ENCODE data around the gene THADA.

Gene THADA

GRCh38 chr2:43435746-43436145 lies 160.1 kb downstream of the THADA start:
- no peak for FAIRE-seq

GRCh38 chr2:43430489-43430888 lies 165.3 kb downstream of the THADA start:
- no peak for FAIRE-seq

- no peak for FAIRE-seq
Observed at GRCh38 chr2:43429369-43429768, 166.5 kb downstream of the THADA start.

- FAIRE-seq: no peak
Observed at GRCh38 chr2:43427032-43427424, 168.8 kb downstream of the THADA start.

GRCh38 chr2:43426305-43427031 lies 169.4 kb downstream of the THADA start:
- no peak for FAIRE-seq

GRCh38 chr2:43425659-43426058 lies 170.2 kb downstream of the THADA start:
- no peak for FAIRE-seq

- no peak for FAIRE-seq
Observed at GRCh38 chr2:43424262-43425207, 171.3 kb downstream of the THADA start.

GRCh38 chr2:43423941-43424261 lies 171.9 kb downstream of the THADA start:
- FAIRE-seq: no peak

GRCh38 chr2:43421194-43421593 lies 174.6 kb downstream of the THADA start:
- no peak for FAIRE-seq

- FAIRE-seq: no peak
Observed at GRCh38 chr2:43420389-43420801, 175.4 kb downstream of the THADA start.

- no peak for FAIRE-seq
Observed at GRCh38 chr2:43419876-43420275, 176.0 kb downstream of the THADA start.

- no peak for FAIRE-seq
Observed at GRCh38 chr2:43419243-43419642, 176.6 kb downstream of the THADA start.

- no peak for FAIRE-seq
Observed at GRCh38 chr2:43418680-43419079, 177.2 kb downstream of the THADA start.

- no peak for FAIRE-seq
Observed at GRCh38 chr2:43417300-43417699, 178.5 kb downstream of the THADA start.

GRCh38 chr2:43415592-43415991 lies 180.2 kb downstream of the THADA start:
- no peak for FAIRE-seq

GRCh38 chr2:43414586-43415135 lies 181.2 kb downstream of the THADA start:
- FAIRE-seq: no peak

- FAIRE-seq: no peak
Observed at GRCh38 chr2:43414033-43414432, 181.8 kb downstream of the THADA start.

GRCh38 chr2:43412114-43412753 lies 183.6 kb downstream of the THADA start:
- FAIRE-seq: no peak

GRCh38 chr2:43410055-43410604 lies 185.7 kb downstream of the THADA start:
- FAIRE-seq: no peak

- no peak for FAIRE-seq
Observed at GRCh38 chr2:43408407-43409160, 187.3 kb downstream of the THADA start.

GRCh38 chr2:43407935-43408334 lies 187.9 kb downstream of the THADA start:
- no peak for FAIRE-seq

GRCh38 chr2:43406651-43407279 lies 189.1 kb downstream of the THADA start:
- no peak for FAIRE-seq

All from colon (tissue), 2 donors.